Erythroblast (primary cell): ENCODE results near the gene ADCY3.

ENCODE experiments used
- GATA1 ChIP-seq: IDR thresholded peaks from 2 replicates; pipeline ENCODE4 v1.6.1; 2011; ENCODE audit warnings: low read depth, mild to moderate bottlenecking, control low read depth, low read length, moderate library complexity
- POLR2A ChIP-seq: IDR thresholded peaks from 2 replicates; pipeline ENCODE4 v1.6.1; 2011; ENCODE audit warnings: mild to moderate bottlenecking, low read length

DNA sequence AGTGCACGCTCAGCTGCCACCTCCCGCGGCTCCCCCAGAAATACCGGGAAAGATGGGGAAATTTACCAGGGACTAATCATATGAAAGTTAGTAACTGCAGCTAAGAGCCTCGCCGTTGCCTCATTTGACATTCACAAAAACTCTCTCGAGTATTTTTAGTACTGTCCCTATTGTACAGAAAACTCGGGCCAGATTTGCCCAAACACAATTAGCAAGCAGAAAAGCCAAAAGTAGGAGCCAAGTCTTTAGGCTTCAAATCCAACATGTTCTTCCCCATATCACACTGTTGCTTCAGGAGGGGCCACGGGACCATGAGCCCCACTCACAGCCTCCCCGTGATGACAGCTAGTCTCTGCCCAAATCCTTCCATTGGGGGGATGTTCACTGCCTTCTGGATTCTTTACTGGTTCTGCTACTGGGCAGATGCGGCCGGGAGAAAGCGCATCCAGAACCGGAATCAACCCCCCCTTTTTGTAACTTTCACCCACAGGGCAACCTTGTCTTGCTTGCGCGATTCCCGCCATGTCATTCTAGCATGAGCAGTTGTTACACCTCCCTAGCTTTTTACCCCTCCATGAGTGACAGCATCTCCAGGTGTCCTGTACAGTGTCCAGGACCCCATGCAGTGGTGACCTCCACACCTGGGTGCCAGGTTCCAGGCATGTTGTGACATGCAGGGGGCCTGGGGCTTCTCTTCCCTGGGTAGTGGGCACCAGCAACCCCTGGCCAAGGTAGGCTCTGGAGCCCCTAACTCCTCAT is 91.6 kb downstream of the ADCY3 start:
- TF ChIP-seq POLR2A, result no peak
- no peak for TF ChIP-seq GATA1
